ENCODE data around the gene ENTREP3. TPM values are rescaled to one million over a fixed set of nuclear protein-coding genes. Genes with fewer than 3 reads are reported as not detected.

Gene ENTREP3
- total RNA-seq, 6 experiments from 2014 or later = 53.6 to 81.3 (median 58.8) TPM

DNA sequence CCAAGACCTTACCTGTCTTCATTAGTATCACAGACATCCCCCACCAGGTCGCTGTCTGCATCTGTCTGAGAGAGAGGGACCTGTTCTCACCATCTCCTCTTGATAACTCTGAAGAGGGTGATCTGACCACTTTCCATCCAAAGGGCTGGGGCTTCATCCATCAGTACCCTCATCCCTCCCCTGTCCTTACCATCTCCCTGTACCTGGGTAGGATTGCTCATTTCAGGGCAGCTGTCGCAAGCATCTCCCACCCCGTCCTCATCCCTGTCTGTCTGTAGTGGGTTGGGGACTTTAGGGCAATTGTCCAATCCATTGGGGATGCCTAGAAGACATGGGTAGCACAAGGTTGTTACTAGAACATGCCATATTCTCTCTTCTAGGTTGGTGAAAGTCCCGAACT, 55.5 kb downstream of the ENTREP3 start:
- Mint-ChIP-seq H3K4me3 (no peak overlapping the region), H3K9me3 (no peaks in the 10 kb centered on the region), H3K27me3 (ENCODE audit: insufficient read depth) (peaks cover 4% of the 10 kb centered on the region; the same call in 1 of the 2 replicates), H3K4me1 (ENCODE audit: low read depth) (peaks cover 17% of the 10 kb centered on the region), H3K36me3 (ENCODE audit: low read depth) (peaks cover 23% of the 10 kb centered on the region), H3K27ac (no peak overlapping the region)
- no peak for TF ChIP-seq CTCF (IDR thresholded peaks at IDR 0.05)
- no peak for DNase-seq

DNA sequence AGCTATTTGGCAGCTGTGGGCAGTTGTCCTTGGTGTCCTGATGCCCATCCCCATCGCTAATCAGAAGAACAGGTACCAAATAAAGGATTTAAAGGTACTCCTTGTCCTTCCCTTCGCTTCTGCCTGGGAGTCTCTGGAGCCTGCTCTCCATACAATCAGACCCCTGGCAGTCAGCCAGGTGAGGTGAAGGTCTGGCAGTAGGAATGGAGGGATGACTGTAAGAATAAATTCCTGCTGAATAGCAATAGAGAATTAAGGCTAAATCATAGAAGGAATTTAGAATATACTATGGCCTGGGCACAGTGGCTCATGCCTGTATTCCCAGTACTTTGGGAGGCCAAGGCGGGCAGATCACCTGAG, 56.8 kb downstream of the ENTREP3 start:
- Mint-ChIP-seq H3K4me1 (ENCODE audit: low read depth) (peaks cover 28% of the 10 kb centered on the region), H3K9me3 (no peaks in the 10 kb centered on the region), H3K4me3 (no peak overlapping the region), H3K27ac (no peak overlapping the region), H3K36me3 (ENCODE audit: low read depth) (peaks cover 18% of the 10 kb centered on the region), H3K27me3 (ENCODE audit: insufficient read depth) (peaks cover 13% of the 10 kb centered on the region)
- TF ChIP-seq CTCF (IDR thresholded peaks at IDR 0.05) = no peak
- DNase-seq = no peak

- peaks cover 14% of the 10 kb centered on the region for H3K27me3 Mint-ChIP-seq (ENCODE audit: insufficient read depth)
- DNase-seq = no peak
- TF ChIP-seq CTCF (IDR thresholded peaks at IDR 0.05) = no peak
- H3K36me3 Mint-ChIP-seq (ENCODE audit: low read depth) = peaks cover 18% of the 10 kb centered on the region
- H3K9me3 Mint-ChIP-seq = no peaks in the 10 kb centered on the region
- H3K4me3 Mint-ChIP-seq = no peak overlapping the region
- peaks cover 32% of the 10 kb centered on the region for H3K4me1 Mint-ChIP-seq (ENCODE audit: low read depth)
- no peak overlapping the region; the same call in 1 of the 2 replicates for H3K27ac Mint-ChIP-seq
Measured at GRCh38 chr1:155197901-155198546, 57.3 kb downstream of the ENTREP3 start.

Other genes with a start within 250 kb of the ENTREP3 start
- gene DCST2, start 221.7 kb downstream of the ENTREP3 start, total RNA-seq (2021; fragmentation: NEBNext Ultra II Directional; extraction: Animal tissue kit (Norgen Biotek cat#: 25700)) = under 1 TPM in 2 of 6 experiments, not detected in 4; 0.08 to 0.14 TPM
- not detected for gene DCST1, start 221.7 kb downstream of the ENTREP3 start, total RNA-seq (2021; fragmentation: NEBNext Ultra II Directional; extraction: Animal tissue kit (Norgen Biotek cat#: 25700))
- 10 to 100 TPM; 51.1 to 66.9 (median 63.7) TPM for gene ADAM15, start 204.2 kb downstream of the ENTREP3 start, total RNA-seq (2021; fragmentation: NEBNext Ultra II Directional; extraction: Animal tissue kit (Norgen Biotek cat#: 25700))
- gene EFNA4, start 191.7 kb downstream of the ENTREP3 start, total RNA-seq (2021; fragmentation: NEBNext Ultra II Directional; extraction: Animal tissue kit (Norgen Biotek cat#: 25700)) = 1 to 10 TPM; 3.6 to 5.6 (median 4.8) TPM
- gene EFNA3, start 176.6 kb downstream of the ENTREP3 start, total RNA-seq (2021; fragmentation: NEBNext Ultra II Directional; extraction: Animal tissue kit (Norgen Biotek cat#: 25700)) = under 1 TPM; 0.25 to 0.87 (median 0.55) TPM
- gene EFNA1, start 127.6 kb downstream of the ENTREP3 start, total RNA-seq (2021; fragmentation: NEBNext Ultra II Directional; extraction: Animal tissue kit (Norgen Biotek cat#: 25700)) = under 1 TPM in 1 of 6 experiments, not detected in 5; 0.19 TPM
- gene SLC50A1, start 119.6 kb downstream of the ENTREP3 start, total RNA-seq (2021; fragmentation: NEBNext Ultra II Directional; extraction: Animal tissue kit (Norgen Biotek cat#: 25700)) = 10 to 100 TPM; 23.5 to 36.4 (median 29.5) TPM
- gene DPM3, start 115.0 kb downstream of the ENTREP3 start, total RNA-seq (2021; fragmentation: NEBNext Ultra II Directional; extraction: Animal tissue kit (Norgen Biotek cat#: 25700)) = 100 to 1,000 TPM in 1 of 6 experiments, 10 to 100 TPM in 5; 66.2 to 110 (median 86.2) TPM
- 100 to 1,000 TPM; 231 to 351 (median 285) TPM for gene KRTCAP2, start 82.2 kb downstream of the ENTREP3 start, total RNA-seq (2021; fragmentation: NEBNext Ultra II Directional; extraction: Animal tissue kit (Norgen Biotek cat#: 25700))
- gene TRIM46, start 81.6 kb downstream of the ENTREP3 start, total RNA-seq (2021; fragmentation: NEBNext Ultra II Directional; extraction: Animal tissue kit (Norgen Biotek cat#: 25700)) = 1 to 10 TPM; 5.1 to 7.1 (median 6.1) TPM
- 10 to 100 TPM; 13.9 to 20.3 (median 16.9) TPM for gene THBS3, start 47.6 kb downstream of the ENTREP3 start, total RNA-seq (2021; fragmentation: NEBNext Ultra II Directional; extraction: Animal tissue kit (Norgen Biotek cat#: 25700))
- 10 to 100 TPM; 49.8 to 55.4 (median 51.5) TPM for gene MTX1, start 46.8 kb downstream of the ENTREP3 start, total RNA-seq (2021; fragmentation: NEBNext Ultra II Directional; extraction: Animal tissue kit (Norgen Biotek cat#: 25700))
- gene SCAMP3, start 6.9 kb upstream of the ENTREP3 start, total RNA-seq (2021; fragmentation: NEBNext Ultra II Directional; extraction: Animal tissue kit (Norgen Biotek cat#: 25700)) = 100 to 1,000 TPM; 125 to 150 (median 135) TPM
- 10 to 100 TPM; 24.8 to 32.8 (median 30.0) TPM for gene CLK2, start 18.0 kb upstream of the ENTREP3 start, total RNA-seq (2021; fragmentation: NEBNext Ultra II Directional; extraction: Animal tissue kit (Norgen Biotek cat#: 25700))
- gene HCN3, start 22.0 kb upstream of the ENTREP3 start, total RNA-seq (2021; fragmentation: NEBNext Ultra II Directional; extraction: Animal tissue kit (Norgen Biotek cat#: 25700)) = 1 to 10 TPM; 1.3 to 1.6 (median 1.5) TPM
- not detected for gene PKLR, start 46.0 kb upstream of the ENTREP3 start, total RNA-seq (2021; fragmentation: NEBNext Ultra II Directional; extraction: Animal tissue kit (Norgen Biotek cat#: 25700))
- 100 to 1,000 TPM; 117 to 147 (median 127) TPM for gene FDPS, start 53.4 kb upstream of the ENTREP3 start, total RNA-seq (2021; fragmentation: NEBNext Ultra II Directional; extraction: Animal tissue kit (Norgen Biotek cat#: 25700))
- gene RUSC1, start 65.4 kb upstream of the ENTREP3 start, total RNA-seq (2021; fragmentation: NEBNext Ultra II Directional; extraction: Animal tissue kit (Norgen Biotek cat#: 25700)) = 10 to 100 TPM; 26.6 to 36.0 (median 32.9) TPM